IMR-90 (cell line): ENCODE measurements around the gene MZB1. TPM values are rescaled to one million over a fixed set of nuclear protein-coding genes. Genes with fewer than 3 reads are reported as not detected.

ENCODE experiments used
- ATAC-seq: fragments of 200-7000 bp; cut with Tn5 transposase; 2 replicates; pipeline ENCODE4 v1.9.1; 2020; ENCODE audit warnings: low read depth, mild to moderate bottlenecking, moderate library complexity
- BruUV-seq: library from RNA; stranded (reverse); fragments of 400-500 nt; replicated peaks from 2 replicates; lab custom pipeline; 2021; lab: Mats Ljungman, UMichigan
- CTCF ChIA-PET: fragments of 300-600 bp; formaldehyde crosslinking; extraction: SDS; loops from one replicate; lab custom pipeline; 2021; ENCODE audit warnings: antibody characterized with exemption; lab: Yijun Ruan, JAX
- POLR2A ChIA-PET: fragments of 300-600 bp; sonication (Branson Sonifier 250); formaldehyde crosslinking; loops from one replicate; lab custom pipeline; 2022; ENCODE audit warnings: antibody characterized with exemption; ENCODE audit not compliant: unreplicated experiment; lab: Charles Lee
- DNase-seq: peaks from one replicate; pipeline ENCODE4 v3.0.0; 2013
- H2AFZ ChIP-seq: replicated peaks from 2 replicates; pipeline ENCODE3; 2013; ENCODE audit warnings: low read length, mild to moderate bottlenecking; ENCODE audit not compliant: poor library complexity
- H2AK5ac ChIP-seq: 2 replicates; pipeline ENCODE4 v1.6.1; 2013; ENCODE audit warnings: low read depth, low read length, inconsistent platforms
- H2AK9ac ChIP-seq: replicated peaks from 2 replicates; pipeline ENCODE3; 2013; ENCODE audit warnings: mild to moderate bottlenecking, low read depth, low read length, moderate library complexity; ENCODE audit not compliant: poor library complexity
- H2BK120ac ChIP-seq: 2 replicates; pipeline ENCODE4 v1.6.1; 2013; ENCODE audit warnings: low read depth, low read length, inconsistent platforms
- H2BK15ac ChIP-seq: 3 replicates; pipeline ENCODE4 v1.6.1; 2013; ENCODE audit warnings: low read depth, low read length, inconsistent platforms
- H2BK20ac ChIP-seq: 2 replicates; pipeline ENCODE4 v1.6.1; 2013; ENCODE audit warnings: low read depth, mild to moderate bottlenecking, inconsistent platforms, low read length, moderate library complexity
- H2BK5ac ChIP-seq: 2 replicates; pipeline ENCODE4 v1.6.1; 2013; ENCODE audit warnings: mild to moderate bottlenecking, low read depth, low read length, inconsistent platforms; ENCODE audit not compliant: poor library complexity, severe bottlenecking
- H3K14ac ChIP-seq: replicated peaks from 2 replicates; pipeline ENCODE4 v1.6.1; 2013; ENCODE audit warnings: low read depth, low read length, inconsistent platforms
- H3K18ac ChIP-seq: 2 replicates; pipeline ENCODE4 v1.6.1; 2013; ENCODE audit warnings: low read depth, low read length, control low read depth
- H3K23ac ChIP-seq: 2 replicates; pipeline ENCODE4 v1.6.1; 2013; ENCODE audit warnings: low read depth, low read length, inconsistent platforms
- H3K27ac ChIP-seq: 2 replicates; pipeline ENCODE4 v1.5.1; 2013; ENCODE audit warnings: mild to moderate bottlenecking, control low read depth, low read length; ENCODE audit not compliant: insufficient read depth
- H3K27me3 ChIP-seq: 2 replicates; pipeline ENCODE4 v1.6.1; 2013; ENCODE audit warnings: low read length; ENCODE audit not compliant: control insufficient read depth, insufficient read depth
- H3K36me3 ChIP-seq: 2 replicates; pipeline ENCODE4 v1.6.1; 2013; ENCODE audit warnings: low read length, mixed read lengths; ENCODE audit not compliant: control insufficient read depth, insufficient read depth
- H3K4ac ChIP-seq: 2 replicates; pipeline ENCODE4 v1.6.1; 2013; ENCODE audit warnings: low read depth, low read length, inconsistent platforms
- H3K4me1 ChIP-seq: 2 replicates; pipeline ENCODE4 v1.6.1; 2013; ENCODE audit warnings: low read length, mixed read lengths; ENCODE audit not compliant: control insufficient read depth, insufficient read depth
- H3K4me2 ChIP-seq: 2 replicates; pipeline ENCODE4 v1.6.1; 2013; ENCODE audit warnings: low read depth, mild to moderate bottlenecking, control low read depth, low read length, moderate library complexity
- H3K4me3 ChIP-seq: 2 replicates; pipeline ENCODE4 v1.5.1; 2013; ENCODE audit warnings: low read depth, mild to moderate bottlenecking, control low read depth, low read length, moderate library complexity; ENCODE audit not compliant: insufficient read depth
- H3K56ac ChIP-seq: 2 replicates; pipeline ENCODE4 v1.6.1; 2013; ENCODE audit warnings: low read length, inconsistent platforms; ENCODE audit not compliant: insufficient read depth; ENCODE audit errors: extremely low read depth
- H3K79me1 ChIP-seq, 2 experiments: 2 replicates each; pipeline ENCODE4 v1.6.1; 2013; ENCODE audit warnings: low read length in 2 of 2, inconsistent platforms in 1 of 2, low read depth in 1 of 2
- H3K9ac ChIP-seq: 2 replicates; pipeline ENCODE4 v1.6.1; 2013; ENCODE audit warnings: low read depth, low read length, control low read depth
- H3K9me1 ChIP-seq: 2 replicates; pipeline ENCODE4 v1.6.1; 2013; ENCODE audit warnings: low read length, inconsistent platforms; ENCODE audit not compliant: insufficient read depth
- H3K9me3 ChIP-seq: 2 replicates; pipeline ENCODE4 v1.6.1; 2013; ENCODE audit warnings: low read length; ENCODE audit not compliant: control insufficient read depth, insufficient read depth
- H4K20me1 ChIP-seq: 2 replicates; pipeline ENCODE4 v1.6.1; 2013; ENCODE audit warnings: low read length, inconsistent platforms; ENCODE audit not compliant: insufficient read depth
- H4K5ac ChIP-seq: 2 replicates; pipeline ENCODE4 v1.6.1; 2013; ENCODE audit warnings: mild to moderate bottlenecking, low read depth, low read length, control low read depth
- H4K8ac ChIP-seq, 2 experiments: 2 replicates each; pipeline ENCODE4 v1.6.1; 2013; ENCODE audit warnings: low read depth in 2 of 2, low read length in 2 of 2, control low read depth in 1 of 2, inconsistent platforms in 1 of 2
- H4K91ac ChIP-seq: 2 replicates; pipeline ENCODE4 v1.6.1; 2013; ENCODE audit warnings: low read depth, low read length, inconsistent platforms; ENCODE audit not compliant: insufficient read depth
- CEBPB ChIP-seq: IDR thresholded peaks from 2 replicates; pipeline ENCODE4 v1.6.1; 2012; ENCODE audit warnings: low read depth, low read length, improper control_type of control experiment
- MAZ ChIP-seq: IDR thresholded peaks from 2 replicates; pipeline ENCODE4 v1.6.1; 2012; ENCODE audit warnings: low read depth, mild to moderate bottlenecking, low read length, improper control_type of control experiment, moderate library complexity, borderline replicate concordance
- WGBS, 2 experiments: methylation state at CpG; one replicate each; pipeline versions ENCODE4 v1.1.5 to v1.1.7; 2013; ENCODE audit warnings: missing lambda C conversion rate in 2 of 2; ENCODE audit not compliant: insufficient read length in 1 of 2; ENCODE audit errors: extremely low coverage in 2 of 2; 5-methylcytosine and 5-hydroxymethylcytosine counted together
- dilution Hi-C: fragments of 300-500 bp; cut with HindIII; formaldehyde crosslinking; loops from one replicate; pipeline ENCODE4 v1.14.3; 2018; ENCODE audit warnings: low sequenced_read_pairs; ENCODE audit not compliant: unreplicated experiment
- in situ Hi-C: fragments of 300-500 bp; cut with MboI; formaldehyde crosslinking; loops from 3 replicates; pipeline ENCODE4 v1.14.3; 2019; ENCODE audit warnings: low sequenced_read_pairs, inconsistent platforms, mixed read lengths
- intact Hi-C: fragments of 100-400 bp; cut with micrococcal nuclease; formaldehyde crosslinking; loops from 2 replicates; pipeline ENCODE4 v1.10.0; 2022
- polyA plus RNA-seq, 3 experiments: library from polyadenylated mRNA; depleted of rRNA; stranded (reverse); fragments of >200 nt; gene quantifications; 2 replicates each; pipeline ENCODE4 v1.2.3, GENCODE V29; 2012; ENCODE audit warnings: low replicate concordance in 1 of 3
- total RNA-seq: library from RNA; depleted of rRNA; stranded (reverse); fragments of >200 nt; gene quantifications from 2 replicates; pipeline ENCODE4 v1.2.3, GENCODE V29; 2012

Gene MZB1
- total and polyA plus RNA-seq, 2 of the 4 experiments (the other 2 are of a cell fraction), result not detected

DNA sequence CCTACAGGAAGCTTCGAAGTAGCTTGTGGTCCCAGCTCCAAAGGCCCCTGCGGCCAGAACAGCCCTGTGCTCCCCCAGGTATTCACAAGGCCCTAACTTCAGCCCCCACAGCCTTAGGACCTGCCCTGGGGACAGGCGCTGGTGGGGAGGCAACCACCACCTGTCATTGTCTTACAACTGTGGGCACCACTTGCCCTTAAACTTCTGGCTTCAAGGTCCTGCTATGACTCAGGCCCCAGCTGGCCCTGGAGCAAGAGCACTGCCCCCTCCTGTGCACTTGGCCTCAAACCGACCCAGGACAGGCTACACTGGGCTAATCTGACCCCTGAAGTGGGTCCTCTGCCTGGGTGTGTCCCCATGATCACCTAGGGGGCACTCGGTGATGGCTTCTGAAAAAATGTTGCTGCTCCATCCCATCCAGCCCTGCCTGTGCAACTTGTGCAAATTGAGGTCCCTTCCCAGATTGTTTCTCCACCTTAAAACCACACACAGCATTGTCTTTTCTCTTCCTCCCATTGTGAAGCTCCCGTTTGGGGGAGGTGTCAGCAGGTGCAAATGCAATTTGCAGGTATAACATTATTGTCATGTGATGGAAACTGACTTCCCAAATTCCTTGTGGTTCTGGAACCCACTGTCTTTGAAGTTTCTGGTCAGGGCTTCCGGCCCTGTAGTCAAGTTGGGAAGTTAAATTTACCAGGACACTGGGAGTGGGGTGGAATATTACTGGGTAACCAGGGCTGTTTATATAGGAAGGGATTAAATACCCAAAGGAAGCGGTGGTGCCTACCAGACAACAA, 6.3 kb upstream of the MZB1 start:
- dilution Hi-C loops, result no loop called here
- Histone ChIP-seq H2BK20ac (no peak overlapping the region), H3K18ac (no peak overlapping the region)

More for the DNA sequence above, 6.3 kb upstream of the MZB1 start:
- H3K4ac ChIP-seq, result no peak overlapping the region
- peaks cover 16% of the 10 kb centered on the region; the same call in 1 of the 2 replicates for H3K9me3 ChIP-seq
- H3K14ac ChIP-seq, result no peak overlapping the region
- peaks cover 3% of the 10 kb centered on the region; the same call in 1 of the 2 replicates for H3K4me1 ChIP-seq
- no peak overlapping the region for H2BK15ac ChIP-seq
- H2AFZ ChIP-seq, result no peak overlapping the region
- CTCF ChIA-PET, result no interaction called here
- H4K5ac ChIP-seq, result no peak overlapping the region
- H3K36me3 ChIP-seq, result no peaks in the 10 kb centered on the region
- H3K4me2 ChIP-seq, result no peak overlapping the region
- H2BK5ac ChIP-seq, result no peak overlapping the region
- no TSS peak for BruUV-seq
- no peak overlapping the region for H2AK5ac ChIP-seq
- in situ Hi-C loops (no loop called here), intact Hi-C loops (no loop called here)
- TF ChIP-seq MAZ, result peak; percentile 29; the same call in 1 of the 2 replicates
- TF ChIP-seq CEBPB, result no peak
- no peak overlapping the region for H3K4me3 ChIP-seq
- POLR2A ChIA-PET, result no interaction called here
- peaks cover 28% of the 10 kb centered on the region for H3K27me3 ChIP-seq
- 56% methylated on average over 2 of the region's 8 CpGs; no CpG with 5 or more reads in 1 of the 2 experiments for WGBS, 2 experiments
- no peaks in the 10 kb centered on the region for H3K9me1 ChIP-seq
- H2BK120ac ChIP-seq, result no peak overlapping the region
- no peak overlapping the region for H3K27ac ChIP-seq
- H4K91ac ChIP-seq, result no peak overlapping the region
- no peak for ATAC-seq
- H3K9ac ChIP-seq, result no peak overlapping the region
- no peaks in the 10 kb centered on the region for H3K79me1 ChIP-seq
- no peaks in the 10 kb centered on the region for H4K20me1 ChIP-seq
- no peak overlapping the region for H3K23ac ChIP-seq
- no peak overlapping the region for H3K56ac ChIP-seq
- H4K8ac ChIP-seq, result no peak overlapping the region
- DNase-seq, result no peak
- H2AK9ac ChIP-seq, result no peak overlapping the region
